ENCODE data around the gene SORCS3.

Gene SORCS3

GRCh38 chr10:104928734-104929133 lies 287.6 kb downstream of the SORCS3 start:
- TF ChIP-seq CTCF (conservative IDR thresholded peaks at IDR 0.05) (no peak), ZFX (IDR thresholded peaks at IDR 0.05) (no peak)
- H3K27ac ChIP-seq = no peak overlapping the region; the same call in 1 of the 2 replicates

- H3K27ac ChIP-seq = no peak overlapping the region
- TF ChIP-seq ZFX (IDR thresholded peaks at IDR 0.05) = no peak
- TF ChIP-seq CTCF (conservative IDR thresholded peaks at IDR 0.05) = no peak
Observed at GRCh38 chr10:104931612-104932134, 290.6 kb downstream of the SORCS3 start.

GRCh38 chr10:104935656-104936055 lies 294.6 kb downstream of the SORCS3 start:
- no peak for TF ChIP-seq ZFX (IDR thresholded peaks at IDR 0.05)
- TF ChIP-seq CTCF (conservative IDR thresholded peaks at IDR 0.05) = no peak
- H3K27ac ChIP-seq = no peak overlapping the region

- no peak overlapping the region for H3K27ac ChIP-seq
- TF ChIP-seq ZFX (IDR thresholded peaks at IDR 0.05) (no peak), CTCF (conservative IDR thresholded peaks at IDR 0.05) (no peak)
Observed at GRCh38 chr10:104937567-104937966, 296.5 kb downstream of the SORCS3 start.

GRCh38 chr10:104938031-104938430 lies 296.9 kb downstream of the SORCS3 start:
- TF ChIP-seq CTCF (conservative IDR thresholded peaks at IDR 0.05) (no peak), ZFX (IDR thresholded peaks at IDR 0.05) (no peak)
- no peak overlapping the region for H3K27ac ChIP-seq

- no peak overlapping the region for H3K27ac ChIP-seq
- TF ChIP-seq ZFX (IDR thresholded peaks at IDR 0.05) = no peak
- TF ChIP-seq CTCF (conservative IDR thresholded peaks at IDR 0.05) = no peak
Observed at GRCh38 chr10:104941662-104942061, 300.6 kb downstream of the SORCS3 start.

- TF ChIP-seq CTCF (conservative IDR thresholded peaks at IDR 0.05) = no peak
- no peak for TF ChIP-seq ZFX (IDR thresholded peaks at IDR 0.05)
- H3K27ac ChIP-seq = no peak overlapping the region
Observed at GRCh38 chr10:104947314-104947713, 306.2 kb downstream of the SORCS3 start.

Measured in C4-2B (cell line).